Measurements from ENCODE around the gene PLEKHF1.

PLEKHF1 gene

GRCh38 chr19:29724746-29725145 is 59.5 kb downstream of the PLEKHF1 start:
- no peak for DNase-seq (ENCODE audit: low read depth, low spot score)

Measured in activated naive CD8-positive, alpha-beta T cell treated with anti-CD3 and anti-CD28 coated beads, Interleukin-2, amount 50 U/mL, for 16 hours (primary cell).